Measurements from ENCODE around the gene ZBTB7A.

ZBTB7A gene

GRCh38 chr19:4033028-4033956, 33.4 kb downstream of the ZBTB7A start:
- DNase-seq: no peak

- no peak for DNase-seq
Observed at GRCh38 chr19:4032436-4032835, 34.3 kb downstream of the ZBTB7A start.

GRCh38 chr19:4031420-4031819, 35.3 kb downstream of the ZBTB7A start:
- no peak for DNase-seq

GRCh38 chr19:4030981-4031380, 35.7 kb downstream of the ZBTB7A start:
- DNase-seq: no peak

- DNase-seq: no peak
Observed at GRCh38 chr19:4030552-4030951, 36.1 kb downstream of the ZBTB7A start.

- DNase-seq: no peak
Observed at GRCh38 chr19:4029247-4029614, 37.5 kb downstream of the ZBTB7A start.

- no peak for DNase-seq
Observed at GRCh38 chr19:4028334-4029246, 38.1 kb downstream of the ZBTB7A start.

GRCh38 chr19:4027146-4027545, 39.6 kb downstream of the ZBTB7A start:
- no peak for DNase-seq

- no peak for DNase-seq
Observed at GRCh38 chr19:4025317-4025716, 41.4 kb downstream of the ZBTB7A start.

- no peak for DNase-seq
Observed at GRCh38 chr19:4023600-4024398, 42.9 kb downstream of the ZBTB7A start.

- DNase-seq: no peak
Observed at GRCh38 chr19:4019578-4019977, 47.1 kb downstream of the ZBTB7A start.

- no peak for DNase-seq
Observed at GRCh38 chr19:4018775-4019504, 47.8 kb downstream of the ZBTB7A start.

GRCh38 chr19:4018140-4018613, 48.5 kb downstream of the ZBTB7A start:
- no peak for DNase-seq

GRCh38 chr19:4016903-4017638, 49.6 kb downstream of the ZBTB7A start:
- no peak for DNase-seq

- DNase-seq: no peak
Observed at GRCh38 chr19:4016486-4016885, 50.2 kb downstream of the ZBTB7A start.

GRCh38 chr19:4015705-4016402, 50.8 kb downstream of the ZBTB7A start:
- no peak for DNase-seq

GRCh38 chr19:4014541-4015491, 51.9 kb downstream of the ZBTB7A start:
- no peak for DNase-seq

GRCh38 chr19:4013886-4014540, 52.7 kb downstream of the ZBTB7A start:
- DNase-seq: no peak
